ENCODE measurements around the gene SLC34A3.

The SLC34A3 gene

DNA sequence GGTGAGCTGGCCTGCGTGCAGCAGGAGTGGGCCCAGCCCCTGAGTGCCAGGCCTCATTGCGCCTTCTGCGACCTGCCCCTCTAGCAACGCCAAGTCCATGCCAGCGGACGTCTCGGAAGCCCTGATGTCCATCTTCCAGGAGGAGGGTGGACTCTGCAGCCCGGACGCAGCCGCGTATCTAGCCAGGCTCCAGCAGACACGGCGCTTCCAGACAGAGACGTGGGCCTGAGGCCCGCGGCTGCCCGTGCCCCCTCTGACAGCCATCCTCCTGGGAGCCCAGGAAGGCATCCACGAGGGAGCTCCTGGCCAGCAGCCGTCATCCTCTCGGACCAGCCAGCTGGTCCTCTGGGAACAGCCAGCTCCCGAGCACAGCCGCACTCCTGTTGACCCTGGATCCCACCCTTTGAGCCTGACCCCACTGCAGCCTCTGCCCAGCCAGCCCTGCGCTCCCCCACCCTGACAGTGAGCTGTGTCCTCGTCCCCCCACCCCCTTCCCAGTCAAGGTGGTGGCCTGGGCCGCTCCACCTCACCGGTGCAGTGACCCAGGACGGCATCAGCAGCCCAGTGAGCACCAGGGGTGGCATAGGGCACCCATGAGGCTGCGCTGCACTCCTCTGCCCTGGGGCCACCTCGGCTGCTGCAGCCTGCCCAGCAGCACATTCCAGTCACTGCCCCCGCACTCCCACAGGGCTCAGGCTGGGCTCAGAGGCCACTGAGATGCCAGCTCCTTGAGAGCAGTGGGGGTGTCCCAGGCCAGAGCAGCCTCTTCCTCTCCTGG is 14.3 kb upstream of the SLC34A3 start:
- DNase-seq (ENCODE audit: low read depth), result no peak

DNA sequence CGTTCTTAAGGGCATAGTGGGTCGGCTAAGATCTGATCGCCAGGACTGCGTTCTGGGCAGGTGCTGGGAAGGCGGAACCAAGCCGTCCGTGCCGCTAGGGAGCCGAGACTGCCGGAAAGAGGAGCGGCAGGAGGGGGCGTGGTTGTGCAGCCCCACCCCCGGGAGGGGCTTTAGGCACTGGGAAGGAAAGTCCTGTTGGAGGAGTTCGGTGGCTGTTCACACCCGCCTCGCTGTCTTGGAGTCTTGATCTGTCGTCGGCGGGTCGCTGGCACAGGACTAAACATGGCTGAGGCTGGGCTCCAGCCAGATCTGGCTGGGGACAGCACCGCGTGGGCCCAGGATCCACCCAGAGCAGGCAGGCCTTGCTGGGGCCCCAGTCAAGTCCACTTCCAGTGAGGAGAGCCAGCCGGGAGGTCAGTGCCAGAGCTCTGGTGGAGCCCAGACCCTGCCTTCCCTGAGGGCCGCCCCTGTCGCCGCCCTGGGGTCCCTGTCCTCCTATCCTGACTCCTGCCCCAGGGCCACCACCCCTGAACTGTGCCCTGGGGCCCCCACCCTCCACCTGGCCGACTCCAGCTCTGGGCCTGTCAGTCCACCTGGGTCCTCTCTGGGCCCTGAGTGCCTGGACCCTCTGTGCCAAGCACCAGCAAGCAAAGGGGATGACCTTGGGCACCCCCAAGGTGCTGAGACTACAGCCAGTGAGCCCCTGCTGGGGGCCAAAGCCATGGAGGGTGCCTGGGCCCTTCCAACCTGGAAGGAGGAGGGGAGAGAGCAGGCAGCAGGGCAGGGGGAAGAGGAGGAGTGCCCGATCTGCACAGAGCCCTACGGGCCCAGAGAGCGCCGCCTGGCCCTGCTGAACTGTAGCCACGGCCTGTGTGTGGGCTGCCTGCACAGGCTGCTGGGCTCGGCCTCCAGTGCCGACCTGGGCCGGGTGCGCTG is 13.2 kb upstream of the SLC34A3 start:
- H3K4me3 ChIP-seq (ENCODE audit: low read depth, low read length), result no peak overlapping the region

More for the DNA sequence above, 14.3 kb upstream of the SLC34A3 start:
- H3K4me3 ChIP-seq (ENCODE audit: low read depth, low read length), result no peak overlapping the region

DNA sequence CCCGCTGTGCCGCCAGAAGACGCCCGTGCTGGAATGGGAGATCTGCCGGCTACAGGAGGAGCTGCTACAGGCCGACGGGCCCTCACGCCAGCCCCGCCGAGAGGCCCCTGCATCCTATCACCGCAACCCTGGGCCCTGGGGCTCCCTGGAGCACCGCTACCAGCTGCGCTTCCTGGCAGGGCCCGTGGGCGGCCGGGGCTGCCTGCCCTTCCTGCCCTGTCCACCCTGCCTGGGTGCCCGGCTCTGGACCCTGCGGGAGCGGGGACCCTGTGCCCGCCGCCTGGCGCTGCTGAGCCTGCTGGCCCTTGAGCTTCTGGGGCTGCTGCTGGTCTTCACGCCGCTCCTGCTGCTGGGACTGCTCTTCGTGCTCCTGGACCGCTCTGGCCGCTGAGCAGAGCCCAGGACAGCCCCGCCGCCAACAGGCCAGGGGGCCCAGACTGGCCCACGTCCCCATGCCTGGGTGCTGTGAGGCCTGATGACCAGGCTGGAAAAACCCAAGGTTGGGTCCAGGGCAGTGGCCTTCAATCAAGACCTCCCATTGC is 12.4 kb upstream of the SLC34A3 start:
- no peak overlapping the region for H3K4me3 ChIP-seq (ENCODE audit: low read depth, low read length)
- DNase-seq (ENCODE audit: low read depth), result no peak

More for the DNA sequence above, 13.2 kb upstream of the SLC34A3 start:
- DNase-seq (ENCODE audit: low read depth), result no peak

- no peak overlapping the region for H3K4me3 ChIP-seq (ENCODE audit: low read depth, low read length)
- no peak for DNase-seq (ENCODE audit: low read depth)
Observed at GRCh38 chr9:137218754-137219271, 11.9 kb upstream of the SLC34A3 start.

- no peak overlapping the region for H3K4me3 ChIP-seq (ENCODE audit: low read depth, low read length)
- no peak for DNase-seq (ENCODE audit: low read depth)
Observed at GRCh38 chr9:137219757-137220316, 10.9 kb upstream of the SLC34A3 start.

GRCh38 chr9:137220317-137221094 is 10.2 kb upstream of the SLC34A3 start:
- no peak for DNase-seq (ENCODE audit: low read depth)
- no peak overlapping the region for H3K4me3 ChIP-seq (ENCODE audit: low read depth, low read length)

GRCh38 chr9:137221095-137221505 is 9.6 kb upstream of the SLC34A3 start:
- no peak overlapping the region for H3K4me3 ChIP-seq (ENCODE audit: low read depth, low read length)

GRCh38 chr9:137221506-137222111 is 9.1 kb upstream of the SLC34A3 start:
- H3K4me3 ChIP-seq (ENCODE audit: low read depth, low read length), result peak overlapping the region; percentile 32
- no peak for DNase-seq (ENCODE audit: low read depth)

More at GRCh38 chr9:137221095-137221505, 9.6 kb upstream of the SLC34A3 start:
- no peak for DNase-seq (ENCODE audit: low read depth)

- DNase-seq (ENCODE audit: low read depth), result no peak
Observed at GRCh38 chr9:137222190-137223077, 8.3 kb upstream of the SLC34A3 start, which contains the start of gene RNF208. RNF208 (minus strand) TSS chr9:137222240; CDS start chr9:137221212, 1,028 bp downstream.

DNA sequence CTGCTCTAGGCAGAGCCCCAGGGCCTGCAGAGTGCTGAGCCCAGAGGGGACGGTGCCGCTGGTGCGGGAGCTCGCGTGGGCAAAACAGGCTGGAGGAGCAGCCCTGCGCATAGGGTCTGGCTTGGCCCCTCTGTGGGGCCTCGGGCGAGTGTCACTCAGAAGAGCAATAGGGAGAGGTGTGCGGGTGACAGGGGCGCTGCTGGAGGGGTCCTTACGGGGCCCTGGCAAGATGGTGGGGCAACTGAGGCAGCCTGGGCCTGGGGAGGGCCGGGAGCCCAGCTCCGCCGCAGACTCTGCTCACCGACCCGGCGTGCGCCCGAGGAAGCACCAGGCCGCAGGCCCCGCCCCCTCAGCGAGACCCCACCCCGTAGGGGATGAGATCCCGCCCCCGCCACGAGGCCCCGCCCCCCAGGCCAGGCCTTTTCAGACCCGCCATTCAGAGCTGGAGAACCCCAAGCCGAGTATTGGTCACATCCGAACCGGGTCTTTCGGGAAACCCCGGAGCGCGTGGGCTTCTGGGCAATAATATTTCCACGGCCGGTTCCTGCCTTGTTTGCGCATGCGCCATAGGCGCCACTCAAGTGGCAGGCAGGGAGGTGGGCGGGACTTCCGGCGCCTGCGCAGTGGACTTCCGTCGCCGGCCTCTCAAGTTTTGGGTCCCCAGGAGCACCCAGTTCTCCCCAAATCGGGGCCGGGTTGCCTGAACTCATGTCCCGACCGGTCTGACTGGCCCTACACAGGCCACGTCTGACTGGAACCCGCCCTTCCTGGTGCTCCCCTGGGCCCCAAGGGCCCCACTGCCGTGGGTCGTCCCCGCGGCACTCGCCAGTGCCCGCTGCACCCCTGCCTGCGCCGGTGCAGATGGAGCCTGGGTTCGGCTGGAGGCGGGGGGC is 7.4 kb upstream of the SLC34A3 start:
- H3K4me3 ChIP-seq (ENCODE audit: low read depth, low read length), result peak overlapping the region; percentile 73
- peak; percentile 88 for DNase-seq (ENCODE audit: low read depth)

More at GRCh38 chr9:137222190-137223077, 8.3 kb upstream of the SLC34A3 start, which contains the start of gene RNF208:
- H3K4me3 ChIP-seq (ENCODE audit: low read depth, low read length), result peak within 1 kb of the TSS; percentile 73

DNA sequence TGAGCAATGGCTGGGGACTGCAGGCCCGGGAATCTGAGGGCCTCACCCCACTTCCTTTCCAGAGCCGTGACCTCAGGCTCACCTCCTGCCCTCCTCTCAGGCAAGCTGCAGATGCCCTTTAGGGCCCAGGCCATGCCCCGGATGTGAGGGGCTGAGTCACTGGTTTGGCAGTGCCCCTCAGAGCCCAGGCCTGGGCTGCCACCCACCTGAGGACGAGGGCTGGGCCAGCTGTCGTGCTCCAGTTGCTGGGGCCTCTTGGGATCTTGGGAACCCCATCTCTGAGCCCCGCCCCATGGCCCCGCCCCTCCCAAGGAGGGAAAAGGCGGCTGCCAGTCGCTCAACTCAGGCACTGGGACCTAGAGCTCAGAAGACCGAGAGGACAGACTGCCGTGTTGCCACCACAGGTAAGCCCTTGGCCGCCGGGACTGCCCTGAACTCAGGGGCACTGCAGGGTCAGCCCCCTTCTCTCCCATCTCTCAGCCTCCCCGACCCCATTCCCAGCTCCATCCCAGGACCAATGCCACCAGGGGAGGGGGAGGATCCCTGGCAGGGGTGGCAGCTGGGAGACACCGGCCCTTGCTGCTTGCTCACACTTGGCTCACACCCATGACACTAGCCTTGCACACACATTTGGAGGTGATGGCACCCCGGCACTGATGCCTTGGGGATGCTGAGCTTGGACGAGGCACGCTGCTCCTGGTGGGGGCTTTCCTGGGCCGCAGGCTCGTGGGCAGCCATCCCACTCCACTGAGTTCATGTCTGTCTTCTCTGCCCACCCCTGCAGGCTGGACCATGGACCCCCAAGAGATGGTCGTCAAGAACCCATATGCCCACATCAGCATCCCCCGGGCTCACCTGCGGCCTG is 5.6 kb upstream of the SLC34A3 start, which contains the start of gene CYSRT1:
CYSRT1 (plus strand) TSS at position 345 of the 865 bp plus-strand sequence; CDS start at position 793, 448 bp downstream.
- peak within 1 kb of the TSS; percentile 73 for H3K4me3 ChIP-seq (ENCODE audit: low read depth, low read length)
- DNase-seq (ENCODE audit: low read depth), result no peak

DNA sequence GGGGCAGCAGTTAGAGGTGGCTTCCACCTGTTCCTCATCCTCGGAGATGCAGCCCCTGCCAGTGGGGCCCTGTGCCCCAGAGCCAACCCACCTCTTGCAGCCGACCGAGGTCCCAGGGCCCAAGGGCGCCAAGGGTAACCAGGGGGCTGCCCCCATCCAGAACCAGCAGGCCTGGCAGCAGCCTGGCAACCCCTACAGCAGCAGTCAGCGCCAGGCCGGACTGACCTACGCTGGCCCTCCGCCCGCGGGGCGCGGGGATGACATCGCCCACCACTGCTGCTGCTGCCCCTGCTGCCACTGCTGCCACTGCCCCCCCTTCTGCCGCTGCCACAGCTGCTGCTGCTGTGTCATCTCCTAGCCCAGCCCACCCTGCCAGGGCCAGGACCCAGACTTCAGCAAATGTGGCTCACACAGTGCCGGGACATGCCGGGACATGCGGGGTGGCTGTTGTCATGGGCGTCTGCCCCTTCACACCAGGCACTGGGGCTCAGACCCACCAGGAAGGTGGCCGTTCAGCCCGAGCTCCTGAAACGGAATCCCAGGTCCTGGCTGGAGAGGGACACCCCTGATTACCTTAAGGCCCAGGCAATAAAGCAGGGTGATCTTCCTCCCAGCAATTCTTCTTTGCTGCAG is 4.9 kb upstream of the SLC34A3 start:
- no peak for DNase-seq (ENCODE audit: low read depth)
- no peak overlapping the region for H3K4me3 ChIP-seq (ENCODE audit: low read depth, low read length)

GRCh38 chr9:137226338-137227053 is 4.2 kb upstream of the SLC34A3 start:
- DNase-seq (ENCODE audit: low read depth), result no peak
- H3K4me3 ChIP-seq (ENCODE audit: low read depth, low read length), result no peak overlapping the region

Data from skeletal muscle cell (primary cell).